ENCODE results near the gene LBHD1. TPM values are rescaled to one million over a fixed set of nuclear protein-coding genes. Genes with fewer than 3 reads are reported as not detected.

Gene LBHD1
- total and polyA plus RNA-seq, 2 of the 13 experiments (the other 11 are each of a cell fraction or from before 2014, with no cell fraction given) = 3.2 to 3.7 TPM

GRCh38 chr11:62621567-62622470 is 50.2 kb downstream of the LBHD1 start, which contains the start of gene B3GAT3 (continued):
- TF ChIP-seq ZBTB49 (CRISPR knock-in tag; IDR thresholded peaks at IDR 0.05; ENCODE audit: borderline replicate concordance) = no peak
- peak; percentile 71; the same call in 1 of the 2 replicates for TF ChIP-seq PAF1 (CRISPR knock-in tag; IDR thresholded peaks at IDR 0.05)
- TF ChIP-seq SIN3B (IDR thresholded peaks at IDR 0.05; ENCODE audit: low read length) = peak; percentile 55; the same call in 1 of the 2 replicates
- TF ChIP-seq, protein P1, sequence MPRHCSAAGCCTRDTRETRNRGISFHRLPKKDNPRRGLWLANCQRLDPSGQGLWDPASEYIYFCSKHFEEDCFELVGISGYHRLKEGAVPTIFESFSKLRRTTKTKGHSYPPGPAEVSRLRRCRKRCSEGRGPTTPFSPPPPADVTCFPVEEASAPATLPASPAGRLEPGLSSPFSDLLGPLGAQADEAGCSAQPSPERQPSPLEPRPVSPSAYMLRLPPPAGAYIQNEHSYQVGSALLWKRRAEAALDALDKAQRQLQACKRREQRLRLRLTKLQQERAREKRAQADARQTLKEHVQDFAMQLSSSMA (CRISPR knock-in tag; IDR thresholded peaks at IDR 0.05) = peak; percentile 64; the same call in 1 of the 2 replicates
- 0 out of 2 replicates have a peak, but pooled peaks have one; percentile 39 for TF ChIP-seq ZNF546 (CRISPR knock-in tag; conservative IDR thresholded peaks at IDR 0.05)
- TF ChIP-seq KLF15 (CRISPR knock-in tag; IDR thresholded peaks at IDR 0.05; ENCODE audit: borderline replicate concordance) = 0 out of 2 replicates have a peak, but pooled peaks have one; percentile 52
- no peak for TF ChIP-seq ZNF562 (CRISPR knock-in tag; IDR thresholded peaks at IDR 0.05; ENCODE audit: borderline replicate concordance)
- peak; percentile 40 for TF ChIP-seq PHF5A (CRISPR knock-in tag; IDR thresholded peaks at IDR 0.05; ENCODE audit: low read depth, unreplicated experiment)
- TF ChIP-seq ZFP1 (CRISPR knock-in tag; IDR thresholded peaks at IDR 0.05) = peak; percentile 34; the same call in 1 of the 2 replicates
- TF ChIP-seq PHF8 (CRISPR knock-in tag; IDR thresholded peaks at IDR 0.05) = peak; percentile 66
- TF ChIP-seq SNRNP70 (IDR thresholded peaks at IDR 0.05; ENCODE audit: low read depth, low read length) = no peak
- TF ChIP-seq, protein P2, sequence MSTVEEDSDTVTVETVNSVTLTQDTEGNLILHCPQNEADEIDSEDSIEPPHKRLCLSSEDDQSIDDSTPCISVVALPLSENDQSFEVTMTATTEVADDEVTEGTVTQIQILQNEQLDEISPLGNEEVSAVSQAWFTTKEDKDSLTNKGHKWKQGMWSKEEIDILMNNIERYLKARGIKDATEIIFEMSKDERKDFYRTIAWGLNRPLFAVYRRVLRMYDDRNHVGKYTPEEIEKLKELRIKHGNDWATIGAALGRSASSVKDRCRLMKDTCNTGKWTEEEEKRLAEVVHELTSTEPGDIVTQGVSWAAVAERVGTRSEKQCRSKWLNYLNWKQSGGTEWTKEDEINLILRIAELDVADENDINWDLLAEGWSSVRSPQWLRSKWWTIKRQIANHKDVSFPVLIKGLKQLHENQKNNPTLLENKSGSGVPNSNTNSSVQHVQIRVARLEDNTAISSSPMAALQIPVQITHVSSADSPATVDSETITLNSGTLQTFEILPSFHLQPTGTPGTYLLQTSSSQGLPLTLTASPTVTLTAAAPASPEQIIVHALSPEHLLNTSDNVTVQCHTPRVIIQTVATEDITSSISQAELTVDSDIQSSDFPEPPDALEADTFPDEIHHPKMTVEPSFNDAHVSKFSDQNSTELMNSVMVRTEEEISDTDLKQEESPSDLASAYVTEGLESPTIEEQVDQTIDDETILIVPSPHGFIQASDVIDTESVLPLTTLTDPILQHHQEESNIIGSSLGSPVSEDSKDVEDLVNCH (CRISPR knock-in tag; IDR thresholded peaks at IDR 0.05) = no peak
- TF ChIP-seq ZNF619 (CRISPR knock-in tag; IDR thresholded peaks at IDR 0.05) = no peak; the same call in 1 of the 2 replicates
- TF ChIP-seq, protein P3, sequence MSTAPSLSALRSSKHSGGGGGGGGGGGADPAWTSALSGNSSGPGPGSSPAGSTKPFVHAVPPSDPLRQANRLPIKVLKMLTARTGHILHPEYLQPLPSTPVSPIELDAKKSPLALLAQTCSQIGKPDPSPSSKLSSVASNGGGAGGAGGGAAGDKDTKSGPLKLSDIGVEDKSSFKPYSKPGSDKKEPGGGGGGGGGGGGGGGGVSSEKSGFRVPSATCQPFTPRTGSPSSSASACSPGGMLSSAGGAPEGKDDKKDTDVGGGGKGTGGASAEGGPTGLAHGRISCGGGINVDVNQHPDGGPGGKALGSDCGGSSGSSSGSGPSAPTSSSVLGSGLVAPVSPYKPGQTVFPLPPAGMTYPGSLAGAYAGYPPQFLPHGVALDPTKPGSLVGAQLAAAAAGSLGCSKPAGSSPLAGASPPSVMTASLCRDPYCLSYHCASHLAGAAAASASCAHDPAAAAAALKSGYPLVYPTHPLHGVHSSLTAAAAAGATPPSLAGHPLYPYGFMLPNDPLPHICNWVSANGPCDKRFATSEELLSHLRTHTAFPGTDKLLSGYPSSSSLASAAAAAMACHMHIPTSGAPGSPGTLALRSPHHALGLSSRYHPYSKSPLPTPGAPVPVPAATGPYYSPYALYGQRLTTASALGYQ (CRISPR knock-in tag; IDR thresholded peaks at IDR 0.05) = peak; percentile 81
- TF ChIP-seq ARID3A (IDR thresholded peaks at IDR 0.05; ENCODE audit: low read depth, low read length) = peak; percentile 49; the same call in 1 of the 2 replicates
- TF ChIP-seq HMGXB4 (CRISPR knock-in tag; IDR thresholded peaks at IDR 0.05; ENCODE audit: borderline replicate concordance in 1 of 2, low read depth in 1 of 2) = peak in 1 of 2 experiments; percentile 86; a peak in 2 of 4 replicates

Measured in HepG2 (cell line).